ENCODE results near the gene CD79B.

Gene CD79B

GRCh38 chr17:63880706-63881105 lies 51.4 kb downstream of the CD79B start:
- DNase-seq = no peak

All from anterior cingulate cortex (tissue), 58 donors.